C4-2B (cell line): ENCODE data around the gene NPAT.

Experiments
- H3K27ac ChIP-seq: fragments of 450-650 bp; 2 replicates; pipeline ENCODE4 v1.5.1; 2017
- CTCF ChIP-seq: fragments of 450-650 bp; conservative IDR thresholded peaks from 2 replicates; pipeline ENCODE4 v1.5.1; 2017; ENCODE audit warnings: mild to moderate bottlenecking
- ZFX ChIP-seq: fragments of 450-650 bp; IDR thresholded peaks from 2 replicates; pipeline ENCODE4 v1.6.1; 2017

The NPAT gene

GRCh38 chr11:108218912-108219783 is 3.3 kb downstream of the NPAT start:
- TF ChIP-seq ZFX, result no peak
- no peak for TF ChIP-seq CTCF
- H3K27ac ChIP-seq, result no peak overlapping the region

- no peak overlapping the region for H3K27ac ChIP-seq
- no peak for TF ChIP-seq ZFX
- TF ChIP-seq CTCF, result no peak
Observed at GRCh38 chr11:108218455-108218854, 4.0 kb downstream of the NPAT start.

GRCh38 chr11:108216988-108217387 is 5.5 kb downstream of the NPAT start:
- no peak for TF ChIP-seq CTCF
- TF ChIP-seq ZFX, result no peak
- no peak overlapping the region for H3K27ac ChIP-seq

GRCh38 chr11:108213784-108214183 is 8.7 kb downstream of the NPAT start:
- TF ChIP-seq ZFX (no peak), CTCF (no peak)
- H3K27ac ChIP-seq, result no peak overlapping the region

- no peak overlapping the region for H3K27ac ChIP-seq
- TF ChIP-seq CTCF (no peak), ZFX (no peak)
Observed at GRCh38 chr11:108210441-108210840, 12.0 kb downstream of the NPAT start.

GRCh38 chr11:108207683-108208060 is 14.8 kb downstream of the NPAT start:
- no peak overlapping the region for H3K27ac ChIP-seq
- no peak for TF ChIP-seq ZFX

GRCh38 chr11:108206969-108207682 is 15.3 kb downstream of the NPAT start:
- TF ChIP-seq ZFX, result no peak
- no peak for TF ChIP-seq CTCF
- no peak overlapping the region for H3K27ac ChIP-seq
